GM13976 (cell line): ENCODE results near the gene STAB1.
A peak's percentile ranks its signal among the peaks of the same experiment; 100 is the strongest.

Experiments
- DNase-seq: peaks from one replicate; pipeline ENCODE4 v3.0.0; 2012; ENCODE audit warnings: low spot score
- CTCF ChIP-seq: IDR thresholded peaks from 2 replicates; pipeline ENCODE4 v1.5.1; 2012; ENCODE audit warnings: borderline replicate concordance, mild to moderate bottlenecking; ENCODE audit not compliant: insufficient read depth; ENCODE audit errors: extremely low read depth, missing control alignments, control extremely low read depth
- in situ Hi-C: fragments of 300-500 bp; cut with MboI; formaldehyde crosslinking; loops from one replicate; pipeline ENCODE4 v1.12.0; 2022; ENCODE audit warnings: low sequenced_read_pairs, mixed read lengths, inconsistent platforms; ENCODE audit not compliant: unreplicated experiment

The STAB1 gene

GRCh38 chr3:52463416-52463815, 31.7 kb upstream of the STAB1 start:
- TF ChIP-seq CTCF: no peak
- no peak for DNase-seq
- in situ Hi-C loops: no loop called here

GRCh38 chr3:52468336-52468735, 26.8 kb upstream of the STAB1 start:
- DNase-seq: no peak
- in situ Hi-C loops: no loop called here
- no peak for TF ChIP-seq CTCF

GRCh38 chr3:52469001-52469400, 26.1 kb upstream of the STAB1 start:
- TF ChIP-seq CTCF: no peak
- in situ Hi-C loops: no loop called here
- DNase-seq: no peak

- DNase-seq: no peak
- TF ChIP-seq CTCF: no peak
- in situ Hi-C loops: no loop called here
These were observed 24.2 kb upstream of the STAB1 start for GRCh38 chr3:52470920-52471319.

GRCh38 chr3:52471371-52472238, 23.5 kb upstream of the STAB1 start:
- peak; percentile 76 for DNase-seq
- in situ Hi-C loops: no loop called here
- peak; percentile 57 for TF ChIP-seq CTCF

- no peak for TF ChIP-seq CTCF
- DNase-seq: no peak
- in situ Hi-C loops: no loop called here
These were observed 22.7 kb upstream of the STAB1 start for GRCh38 chr3:52472239-52473000.
